Gastrocnemius medialis (tissue), 4 donors: ENCODE measurements around the gene SSTR3.

Experiments
- CTCF ChIP-seq, 5 experiments: fragments of 450-650 bp in 3 of 5; fragments of 200-600 bp in 2 of 5; sonication (generic) in 2 of 5; IDR thresholded peaks in 4 of 5; conservative IDR thresholded peaks in 1 of 5; 1 replicate in 4 of 5; 2 replicates in 1 of 5; pipeline ENCODE4 v1.5.1; 2016 to 2019; ENCODE audit warnings: antibody characterized with exemption in 5 of 5, mild to moderate bottlenecking in 3 of 5, moderate library complexity in 3 of 5
- POLR2A ChIP-seq, 2 donors: fragments of 450-650 bp; IDR thresholded peaks; one replicate each; pipeline ENCODE4 v1.6.1; 2017; ENCODE audit warnings: antibody characterized with exemption in 2 of 2, mild to moderate bottlenecking in 2 of 2, moderate library complexity in 2 of 2

- TF ChIP-seq POLR2A (IDR thresholded peaks at IDR 0.05) (no peak), CTCF (IDR thresholded peaks at IDR 0.05 in 4 of 5, conservative IDR thresholded peaks at IDR 0.05 in 1 of 5) (no peak)
These were observed 3.0 kb downstream of the SSTR3 start for GRCh38 chr22:37209140-37209845.
